Measurements from ENCODE around the gene MAP4K3. TPM values are rescaled to one million over a fixed set of nuclear protein-coding genes. Genes with fewer than 3 reads are reported as not detected.
A peak's percentile ranks its signal among the peaks of the same experiment; 100 is the strongest.

The MAP4K3 gene
- total and polyA plus RNA-seq, 10 of the 15 experiments (the other 5 are each of a cell fraction or from before 2014, with no cell fraction given) = 0.04 to 0.95 (median 0.21) TPM; not detected in 1

- ChIA-PET SMC1A (ENCODE audit: uncharacterized antibody, unreplicated experiment) (interaction anchor here (1.3 kb wide), 1 partner anchor 9 kb away, joined by 4 read pairs; no protein-coding TSS in a partner anchor), CTCF (interaction anchor here (0.6 to 1.3 kb wide), 2 partner anchors 71 to 257 kb away, joined by 3 to 5 read pairs; no protein-coding TSS in a partner anchor), RAD21 (ENCODE audit: unreplicated experiment) (no interaction called here), POLR2A (no interaction called here)
- Histone ChIP-seq H3K27me3 (replicated peaks in 1 of 2; ENCODE audit: control insufficient read depth in 2 of 2, insufficient read depth in 2 of 2, low read length in 1 of 2) (no peaks in the 10 kb centered on the region), H3K79me2 (ENCODE audit: control insufficient read depth, insufficient read depth, low read length) (no peaks in the 10 kb centered on the region), H3K27ac (ENCODE audit: control insufficient read depth, insufficient read depth) (no peak overlapping the region), H3K4me3 (no peak overlapping the region), H3K4me2 (ENCODE audit: control insufficient read depth, insufficient read depth) (no peak overlapping the region), H3K4me1 (ENCODE audit: control insufficient read depth, insufficient read depth, low read length) (no peaks in the 10 kb centered on the region), H3K9me3 (replicated peaks; ENCODE audit: control insufficient read depth, insufficient read depth, low read length) (no peaks in the 10 kb centered on the region), H2AFZ (ENCODE audit: control insufficient read depth, low read depth, low read length) (no peak overlapping the region), H4K20me1 (ENCODE audit: control insufficient read depth, insufficient read depth) (no peaks in the 10 kb centered on the region), H3K9ac (ENCODE audit: control insufficient read depth, insufficient read depth, low read length) (no peak overlapping the region), H3K36me3 (ENCODE audit: control insufficient read depth in 2 of 2, insufficient read depth in 2 of 2, low read length in 1 of 2) (no peaks in the 10 kb centered on the region)
- WGBS (ENCODE audit: insufficient coverage, insufficient replicate concordance, low lambda C conversion rate, missing lambda C conversion rate) = 77% methylated on average over 6 of the region's 6 CpGs
- DNase-seq (ENCODE audit: low read depth, low spot score) = no peak
- intact Hi-C loops (cut with micrococcal nuclease; ENCODE audit: unreplicated experiment) = no loop called here
- no peak for ATAC-seq
- FAIRE-seq = peak; percentile 74
- no TSS peak for BruUV-seq (replicated peaks)
- in situ Hi-C loops (cut with MboI) = no loop called here
- TF ChIP-seq ATF2 (IDR thresholded peaks at IDR 0.05; ENCODE audit: low read length) (no peak), MYB (IDR thresholded peaks at IDR 0.05; ENCODE audit: borderline replicate concordance, low read depth, low read length) (no peak), SRF (IDR thresholded peaks at IDR 0.05; ENCODE audit: low read depth in 2 of 2, low read length in 2 of 2) (no peak), CHD4 (IDR thresholded peaks at IDR 0.05) (no peak), ESRRA (IDR thresholded peaks at IDR 0.05; ENCODE audit: low read length) (no peak), JUND (IDR thresholded peaks at IDR 0.05; ENCODE audit: low read depth, low read length) (no peak), IRF4 (IDR thresholded peaks at IDR 0.05; ENCODE audit: low read depth, low read length) (no peak), EGR1 (IDR thresholded peaks at IDR 0.05; ENCODE audit: borderline replicate concordance in 1 of 2, low read depth in 2 of 2, low read length in 2 of 2) (no peak), RFX5 (IDR thresholded peaks at IDR 0.05; ENCODE audit: low read depth, low read length) (no peak), BMI1 (IDR thresholded peaks at IDR 0.05; ENCODE audit: borderline replicate concordance) (no peak), ZNF687 (IDR thresholded peaks at IDR 0.05) (no peak)
- TF ChIP-seq, protein P1, sequence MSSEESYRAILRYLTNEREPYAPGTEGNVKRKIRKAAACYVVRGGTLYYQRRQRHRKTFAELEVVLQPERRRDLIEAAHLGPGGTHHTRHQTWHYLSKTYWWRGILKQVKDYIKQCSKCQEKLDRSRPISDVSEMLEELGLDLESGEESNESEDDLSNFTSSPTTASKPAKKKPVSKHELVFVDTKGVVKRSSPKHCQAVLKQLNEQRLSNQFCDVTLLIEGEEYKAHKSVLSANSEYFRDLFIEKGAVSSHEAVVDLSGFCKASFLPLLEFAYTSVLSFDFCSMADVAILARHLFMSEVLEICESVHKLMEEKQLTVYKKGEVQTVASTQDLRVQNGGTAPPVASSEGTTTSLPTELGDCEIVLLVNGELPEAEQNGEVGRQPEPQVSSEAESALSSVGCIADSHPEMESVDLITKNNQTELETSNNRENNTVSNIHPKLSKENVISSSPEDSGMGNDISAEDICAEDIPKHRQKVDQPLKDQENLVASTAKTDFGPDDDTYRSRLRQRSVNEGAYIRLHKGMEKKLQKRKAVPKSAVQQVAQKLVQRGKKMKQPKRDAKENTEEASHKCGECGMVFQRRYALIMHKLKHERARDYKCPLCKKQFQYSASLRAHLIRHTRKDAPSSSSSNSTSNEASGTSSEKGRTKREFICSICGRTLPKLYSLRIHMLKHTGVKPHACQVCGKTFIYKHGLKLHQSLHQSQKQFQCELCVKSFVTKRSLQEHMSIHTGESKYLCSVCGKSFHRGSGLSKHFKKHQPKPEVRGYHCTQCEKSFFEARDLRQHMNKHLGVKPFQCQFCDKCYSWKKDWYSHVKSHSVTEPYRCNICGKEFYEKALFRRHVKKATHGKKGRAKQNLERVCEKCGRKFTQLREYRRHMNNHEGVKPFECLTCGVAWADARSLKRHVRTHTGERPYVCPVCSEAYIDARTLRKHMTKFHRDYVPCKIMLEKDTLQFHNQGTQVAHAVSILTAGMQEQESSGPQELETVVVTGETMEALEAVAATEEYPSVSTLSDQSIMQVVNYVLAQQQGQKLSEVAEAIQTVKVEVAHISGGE (CRISPR knock-in tag; IDR thresholded peaks at IDR 0.05) = no peak
- TF ChIP-seq, protein P2, sequence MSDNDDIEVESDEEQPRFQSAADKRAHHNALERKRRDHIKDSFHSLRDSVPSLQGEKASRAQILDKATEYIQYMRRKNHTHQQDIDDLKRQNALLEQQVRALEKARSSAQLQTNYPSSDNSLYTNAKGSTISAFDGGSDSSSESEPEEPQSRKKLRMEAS (IDR thresholded peaks at IDR 0.05; ENCODE audit: low read depth, low read length) = no peak
Observed at GRCh38 chr2:39203382-39203781, 233.7 kb downstream of the MAP4K3 start.
